Activated T-cell treated with anti-CD3 and anti-CD28 coated beads, Interleukin-2, amount 50 U/mL, for 1 hour (primary cell): ENCODE measurements around the gene SLC16A8.

Experiments
- DNase-seq: peaks from one replicate; pipeline ENCODE4 v3.0.0-alpha.2; 2020

The SLC16A8 gene

DNA sequence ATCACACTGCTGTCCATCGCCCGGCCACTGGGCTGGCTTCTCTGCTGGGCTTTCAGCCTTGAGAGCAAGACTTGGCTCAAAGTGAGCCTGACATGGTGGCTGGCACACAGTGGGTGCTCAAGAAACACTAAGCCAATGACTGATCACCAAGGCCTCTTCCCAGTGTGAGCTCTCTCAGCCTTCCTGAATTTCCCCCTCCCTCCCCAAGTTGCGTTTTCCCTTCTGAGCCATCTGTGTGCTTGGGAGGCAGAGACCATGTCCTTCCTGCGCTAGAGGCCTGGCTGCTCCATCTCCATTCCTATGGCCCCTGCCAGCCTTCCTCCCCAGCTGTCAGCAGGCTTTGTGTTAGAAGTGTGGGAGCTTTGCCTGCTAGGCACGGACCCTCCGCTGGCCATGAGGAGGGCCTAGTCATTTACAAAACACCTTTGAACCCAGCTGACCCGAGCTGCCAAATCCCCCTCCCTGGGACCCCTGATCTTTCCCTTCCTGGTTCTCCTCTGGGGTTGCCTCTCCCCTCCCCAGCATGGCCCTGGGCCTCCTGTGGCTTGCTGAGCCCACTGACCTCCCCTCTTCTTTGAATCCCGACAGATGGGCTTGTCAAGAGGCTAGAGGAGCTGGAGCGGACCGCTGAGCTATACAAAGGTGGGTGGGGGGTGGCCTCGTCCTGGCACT is 13.6 kb downstream of the SLC16A8 start:
- DNase-seq: no peak

DNA sequence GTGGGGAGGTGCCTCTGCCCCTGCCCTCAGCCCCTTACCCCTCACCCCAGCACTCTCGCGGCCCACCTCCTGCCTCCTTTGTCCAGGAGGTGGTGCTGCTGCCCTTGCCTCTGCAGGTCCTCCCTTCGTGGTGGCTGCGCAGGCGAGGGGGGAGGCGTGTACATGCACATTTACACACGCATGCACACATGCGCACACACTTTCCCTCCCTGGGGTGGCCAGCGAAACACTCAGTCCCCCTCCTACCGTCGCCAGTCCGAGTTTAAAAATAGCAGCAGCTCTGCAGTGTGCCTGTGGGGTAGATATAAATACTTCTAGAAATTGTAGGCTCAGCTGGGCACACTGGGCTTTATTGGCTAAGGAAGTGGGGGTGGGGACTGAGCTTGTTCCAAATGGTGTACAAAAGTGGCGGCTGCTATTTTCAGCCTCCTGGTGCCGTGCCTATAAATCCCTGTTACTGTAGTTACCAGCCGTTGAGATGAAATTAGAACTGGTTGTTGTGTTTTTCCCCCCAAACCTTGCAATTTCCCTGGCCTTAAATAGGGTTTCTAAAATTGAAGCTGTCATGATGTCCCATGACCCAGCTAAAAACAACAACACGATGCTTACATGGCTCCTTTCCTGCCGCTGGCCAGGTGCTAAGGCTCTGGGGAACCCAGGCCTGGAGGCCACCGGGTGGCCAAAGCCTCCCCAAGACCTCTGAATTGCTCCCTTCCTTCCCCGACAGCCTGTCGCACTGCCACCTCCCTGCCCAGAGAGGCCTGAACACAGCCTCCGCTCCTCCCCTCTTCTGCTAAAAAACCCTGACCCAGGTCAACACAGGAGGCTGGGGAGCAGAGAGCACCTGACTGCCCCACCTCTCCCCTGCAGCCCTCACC is 14.4 kb downstream of the SLC16A8 start:
- no peak for DNase-seq

GRCh38 chr22:38068641-38069371 is 15.2 kb downstream of the SLC16A8 start:
- DNase-seq: no peak

DNA sequence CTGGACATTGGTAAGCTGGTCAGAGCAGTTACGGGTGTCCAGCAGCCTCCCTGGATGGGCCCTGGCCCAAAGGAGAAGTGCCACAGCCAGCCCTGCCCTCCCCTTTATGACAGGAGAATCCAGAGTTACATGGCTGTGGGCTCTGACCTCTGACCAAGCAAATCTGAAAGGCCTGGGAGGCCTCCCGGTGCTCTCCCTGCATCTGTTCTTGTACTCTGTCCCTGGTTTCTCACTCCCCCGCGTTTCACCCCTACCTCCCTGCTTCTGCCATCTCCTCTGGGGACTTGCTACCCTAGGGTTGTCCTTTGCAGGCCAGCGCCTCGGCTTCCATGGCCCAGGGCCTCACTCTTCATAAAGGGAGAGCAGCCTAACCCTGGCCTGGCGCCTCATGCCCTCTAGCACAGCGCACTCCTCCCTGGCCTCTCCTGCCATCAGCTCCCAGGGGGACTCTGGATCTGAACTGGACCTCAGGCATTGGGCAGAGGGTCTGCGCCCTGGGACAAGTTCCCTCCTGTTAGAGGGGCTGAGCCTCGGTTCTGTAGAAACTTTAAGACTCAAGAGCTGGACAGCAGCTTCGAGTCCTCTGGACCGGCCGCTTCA is 16.1 kb downstream of the SLC16A8 start:
- no peak for DNase-seq

- no peak for DNase-seq
Observed at GRCh38 chr22:38067028-38067415, 17.0 kb downstream of the SLC16A8 start.

DNA sequence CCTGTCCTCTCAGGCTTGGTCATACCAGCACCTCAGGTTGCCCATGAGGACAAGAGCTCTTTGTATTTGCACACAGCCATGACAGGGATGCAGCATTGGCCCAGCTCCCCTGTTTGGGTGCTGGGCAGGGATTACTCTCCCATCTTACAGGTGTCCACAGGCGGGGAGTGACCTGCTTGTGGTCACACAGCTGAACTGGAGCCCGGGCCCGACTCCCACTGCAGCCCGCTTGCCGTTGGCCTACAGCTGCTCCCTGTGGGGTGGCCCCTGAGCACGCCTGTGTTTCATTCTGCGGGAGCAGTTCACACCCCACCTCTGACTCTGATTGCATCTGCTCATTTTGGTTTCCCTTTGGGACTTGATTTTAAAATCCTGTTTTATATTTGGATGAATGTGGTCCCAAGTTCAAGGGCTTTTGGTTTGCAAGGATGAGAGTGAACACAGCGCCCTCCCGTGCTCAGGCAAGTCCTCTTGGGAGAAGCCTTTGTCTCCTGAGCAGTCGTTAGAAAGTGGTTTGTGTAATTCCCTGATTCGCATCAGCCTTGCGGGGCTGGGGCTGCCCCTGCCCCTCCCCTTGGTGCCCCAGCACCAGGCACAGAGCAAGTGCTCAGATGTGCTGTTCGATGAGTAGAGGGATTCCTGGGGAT is 17.5 kb downstream of the SLC16A8 start:
- no peak for DNase-seq

GRCh38 chr22:38065539-38065938 is 18.4 kb downstream of the SLC16A8 start:
- no peak for DNase-seq

DNA sequence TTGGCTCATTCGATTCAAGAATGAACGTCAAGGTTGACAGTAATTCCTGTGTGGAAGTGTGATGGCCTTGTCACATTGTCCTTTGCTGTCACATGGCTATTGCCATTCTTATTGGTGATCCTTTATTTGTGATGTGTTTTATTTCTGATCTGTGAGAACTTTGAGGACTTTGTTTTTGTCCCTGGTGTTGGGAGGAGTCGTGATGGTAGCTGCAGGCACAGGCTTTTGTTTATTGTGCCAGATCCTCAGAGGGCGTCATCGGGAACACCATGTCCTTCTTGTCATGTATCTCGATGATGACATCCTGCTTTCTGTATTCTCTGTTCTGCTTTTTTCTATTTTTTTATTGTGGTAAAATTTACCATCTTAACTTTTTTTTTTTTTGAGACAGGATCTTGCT is 21.2 kb downstream of the SLC16A8 start:
- no peak for DNase-seq

DNA sequence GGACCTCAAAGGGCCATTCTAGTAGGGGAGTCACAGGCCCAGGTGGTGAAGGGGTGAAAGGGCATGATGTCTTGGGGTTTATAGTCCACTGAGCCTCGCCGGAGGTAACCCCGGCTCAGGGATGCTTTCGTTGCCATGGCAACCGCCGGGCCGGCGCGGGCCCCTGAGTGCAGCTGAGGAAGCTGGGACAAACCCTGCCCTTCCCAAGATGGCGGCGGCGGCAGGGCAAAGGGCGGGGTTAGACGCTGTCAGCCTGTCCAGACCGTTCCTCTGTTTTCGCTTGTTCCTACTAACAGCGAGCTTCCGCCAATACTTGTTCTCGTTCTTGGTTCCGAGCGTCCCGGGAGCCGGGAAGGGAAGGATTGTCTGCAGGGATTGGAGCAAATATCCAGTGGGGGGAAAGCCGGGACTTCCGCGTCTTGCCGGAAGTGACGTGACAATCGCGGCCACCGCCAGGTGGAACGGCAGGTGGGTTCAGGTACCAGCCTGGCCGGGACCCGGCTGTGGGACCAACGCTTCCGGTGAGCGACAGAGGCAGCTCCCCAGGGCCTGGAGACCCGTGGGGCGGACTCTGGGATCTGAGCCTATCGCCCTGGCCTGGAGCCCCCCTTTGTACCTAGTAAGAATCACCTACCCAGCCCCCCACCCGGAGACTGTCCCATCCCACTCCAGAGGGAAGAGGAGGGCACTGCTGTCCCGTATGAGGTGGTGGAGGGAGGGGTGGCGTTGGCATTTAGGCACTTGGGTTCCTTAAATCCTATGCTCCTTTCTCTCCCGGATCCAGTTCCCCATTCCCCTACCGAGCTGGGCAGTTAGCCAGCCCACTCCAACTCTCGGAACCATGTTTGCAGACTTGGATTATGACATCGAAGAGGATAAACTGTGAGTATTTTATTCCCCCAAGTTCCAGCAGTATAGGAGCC is 26.8 kb downstream of the SLC16A8 start, which contains the start of gene PICK1:
TSS of gene PICK1 (plus strand) at position 436 of the 923 bp plus-strand sequence. CDS start at position 842, 406 bp downstream.
- peak; percentile 83 for DNase-seq

DNA sequence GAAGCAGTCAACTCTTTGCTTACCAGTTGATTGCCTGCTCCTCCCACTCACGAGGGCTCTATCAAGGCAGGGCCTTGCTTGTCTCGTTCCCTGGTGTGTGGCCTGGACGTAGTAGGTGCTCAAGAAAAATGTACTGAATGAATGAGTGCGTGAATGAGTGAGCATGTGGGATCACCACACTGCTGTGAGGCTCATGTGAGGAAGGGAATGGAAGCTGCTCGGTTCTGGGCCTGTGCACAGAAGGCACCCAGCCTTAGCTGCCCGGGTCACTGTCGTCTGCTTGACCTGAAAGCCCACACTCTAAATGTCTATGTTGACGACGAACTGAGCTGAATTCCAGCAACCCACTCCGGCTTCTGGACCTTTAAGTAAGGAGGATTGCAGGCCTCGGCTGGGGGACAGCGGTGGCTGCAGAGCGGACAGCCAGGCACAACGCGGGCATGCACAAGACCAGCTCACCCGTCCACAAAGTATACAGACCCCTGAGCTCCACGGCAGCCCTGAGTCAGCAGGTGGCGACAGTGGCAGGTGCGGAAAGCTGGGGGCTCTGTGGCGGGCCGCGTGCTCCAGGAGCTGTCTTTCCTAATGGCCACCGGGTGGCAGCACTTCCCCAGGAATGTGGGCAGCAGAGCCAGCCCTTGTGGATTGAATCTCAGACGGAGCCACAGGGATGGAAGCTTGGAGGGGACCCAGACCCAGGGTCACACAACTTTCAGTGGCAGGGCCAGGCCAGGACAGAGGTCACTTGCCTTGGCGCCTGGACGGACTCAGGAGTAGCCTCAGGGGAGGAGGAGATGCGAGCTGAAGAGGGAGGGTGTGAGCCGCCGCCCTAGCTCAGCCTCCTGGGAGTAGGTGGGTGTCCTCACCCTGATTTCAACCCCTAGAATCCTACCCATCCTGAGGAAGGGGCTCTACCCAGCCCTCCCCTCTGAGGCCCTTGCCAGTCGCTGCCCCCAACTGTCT is 31.8 kb downstream of the SLC16A8 start:
- DNase-seq: peak; percentile 81

DNA sequence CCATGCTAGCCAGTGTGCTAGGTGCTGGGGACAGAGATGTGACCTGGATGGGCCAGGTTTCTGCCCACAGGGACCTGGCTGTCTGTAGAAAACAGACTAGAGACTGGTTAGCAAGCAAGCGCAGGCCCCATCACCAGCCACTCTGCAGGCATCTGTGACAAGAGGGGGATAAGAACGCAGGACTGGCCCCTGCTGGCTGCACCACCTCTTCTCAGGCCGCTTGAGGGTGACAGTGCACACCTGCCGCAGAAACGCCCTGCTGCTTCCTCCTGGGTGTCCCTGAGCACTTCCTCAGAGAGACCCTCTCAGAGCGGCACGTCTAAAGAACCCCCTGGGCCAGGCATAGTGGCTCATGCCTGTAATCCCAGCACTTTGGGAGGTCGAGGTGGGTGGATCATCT is 32.7 kb downstream of the SLC16A8 start:
- DNase-seq: no peak

GRCh38 chr22:38050720-38051119 is 33.3 kb downstream of the SLC16A8 start:
- no peak for DNase-seq

DNA sequence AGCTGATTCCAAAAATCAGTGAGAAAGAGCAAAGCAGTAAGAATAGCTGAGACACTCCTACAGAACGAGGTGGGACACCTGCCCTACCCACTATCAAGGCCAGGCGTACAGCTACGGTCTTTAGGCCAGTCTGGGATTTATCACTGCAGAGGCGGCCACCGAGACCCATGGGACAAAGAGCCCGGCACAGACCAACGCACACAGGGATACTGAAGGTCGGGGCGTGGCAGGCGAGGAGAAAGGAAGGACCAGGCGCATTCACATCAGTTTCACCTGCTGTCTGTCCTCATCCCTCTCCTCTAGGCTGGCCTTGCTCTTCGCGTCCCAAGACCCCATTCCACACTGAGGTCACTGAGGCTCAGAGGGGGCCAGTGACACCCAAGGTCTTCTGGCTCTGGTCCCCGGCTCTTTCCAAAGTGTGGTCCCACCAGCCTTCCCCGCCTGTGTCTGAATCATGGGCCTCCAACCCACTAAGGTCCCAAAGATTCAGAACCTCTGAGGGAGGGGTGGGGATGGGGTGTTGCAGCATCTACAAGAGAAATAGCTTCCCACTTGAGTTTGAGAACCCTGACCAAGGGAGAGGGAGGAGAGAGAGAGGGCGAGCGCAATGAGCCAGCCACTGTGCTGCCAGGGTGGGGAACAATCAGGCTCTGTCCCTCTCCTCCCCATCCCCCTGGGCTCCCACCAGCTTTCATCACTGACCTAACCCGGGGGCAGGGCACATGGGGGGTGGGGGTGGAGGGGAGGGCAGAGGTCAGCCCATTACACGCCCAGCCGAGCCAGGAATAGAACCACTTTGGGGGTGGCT is 34.0 kb downstream of the SLC16A8 start:
- no peak for DNase-seq

GRCh38 chr22:38046070-38046748 is 37.8 kb downstream of the SLC16A8 start:
- no peak for DNase-seq

DNA sequence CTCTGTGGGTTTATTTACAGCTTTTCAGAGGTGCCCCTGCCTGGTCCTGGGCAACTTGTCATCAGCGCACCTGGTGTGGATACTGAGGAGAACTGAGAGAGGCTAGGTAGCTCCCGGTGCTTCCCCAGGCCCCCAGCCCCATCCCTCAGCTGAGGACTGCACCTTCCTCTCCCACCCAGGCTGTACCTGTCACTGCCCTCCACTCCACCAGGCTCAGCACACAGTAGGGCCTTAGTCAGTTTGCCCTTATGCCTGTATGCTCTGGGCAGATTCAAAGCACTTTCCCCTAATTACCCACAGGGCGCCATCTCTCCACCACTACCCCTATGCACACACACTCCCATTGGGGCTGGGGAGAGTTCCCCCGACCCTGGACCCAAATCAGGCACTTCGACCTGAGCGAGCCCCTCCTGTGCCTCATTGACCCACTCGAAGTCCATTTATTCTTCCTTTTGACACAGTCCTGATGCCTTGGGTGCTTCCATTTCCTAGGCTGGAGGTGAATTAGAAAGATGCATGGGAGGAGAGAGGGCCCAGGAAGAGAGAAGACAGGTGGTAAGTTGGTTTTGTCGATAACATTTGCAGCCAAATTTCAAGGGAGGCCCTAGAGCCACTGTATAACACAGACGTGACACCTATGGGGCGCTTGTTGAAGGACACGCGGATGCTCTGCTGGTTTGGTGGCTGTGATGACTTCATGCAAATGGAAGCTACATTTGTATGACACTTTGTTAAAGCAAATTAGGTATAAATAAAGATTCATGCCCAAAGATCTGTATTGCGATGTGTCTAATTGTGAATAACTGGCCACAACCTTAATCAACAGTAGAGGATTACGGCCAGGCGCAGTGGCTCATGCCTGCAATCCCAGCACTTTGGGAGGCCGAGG is 40.6 kb downstream of the SLC16A8 start:
- no peak for DNase-seq

- DNase-seq: no peak
Observed at GRCh38 chr22:38042488-38042790, 41.5 kb downstream of the SLC16A8 start.

- no peak for DNase-seq
Observed at GRCh38 chr22:38041760-38042487, 42.1 kb downstream of the SLC16A8 start.
